Colonic mucosa (tissue), 4 donors: Measurements from ENCODE around the gene FAAP20. TPM values are rescaled to one million over a fixed set of nuclear protein-coding genes. Genes with fewer than 3 reads are reported as not detected.

Experiments
- DNase-seq: peaks from one replicate; pipeline ENCODE4 v3.0.0-alpha.2; 2020
- H3K27ac ChIP-seq: fragments of 200-600 bp; one replicate; pipeline ENCODE4 v1.8.0; 2021
- H3K27me3 ChIP-seq: fragments of 200-600 bp; one replicate; pipeline ENCODE4 v1.8.0; 2021
- H3K36me3 ChIP-seq: fragments of 200-600 bp; one replicate; pipeline ENCODE4 v1.8.0; 2021
- H3K4me1 ChIP-seq: fragments of 200-600 bp; one replicate; pipeline ENCODE4 v1.8.0; 2021; ENCODE audit warnings: mild to moderate bottlenecking
- H3K4me3 ChIP-seq: fragments of 200-600 bp; one replicate; pipeline ENCODE4 v1.8.0; 2021
- H3K9ac ChIP-seq, 2 donors: one replicate each; pipeline ENCODE4 v1.7.0; 2013; ENCODE audit warnings: control low read depth in 2 of 2, low read depth in 2 of 2, low read length in 2 of 2
- H3K9me3 ChIP-seq: fragments of 200-600 bp; one replicate; pipeline ENCODE4 v1.8.0; 2021
- intact Hi-C: fragments of 100-400 bp; cut with DNase I; formaldehyde crosslinking; loops from one replicate; pipeline ENCODE4 v1.14.1; 2022
- total RNA-seq, 2 donors: library from RNA; stranded (reverse); fragmentation: NEBNext Ultra II Directional in 1 of 2; extraction: Animal tissue kit (Norgen Biotek cat#: 25700) in 1 of 2; gene quantifications; one replicate each; pipeline ENCODE4 v1.2.1, GENCODE V29; 2021
- TF ChIP-seq, protein P1 (sequence below): fragments of 200-600 bp; IDR thresholded peaks from one replicate; pipeline ENCODE4 v1.8.0; 2022; ENCODE audit warnings: antibody characterized with exemption, mild to moderate bottlenecking
- donor health status: healthy.
- donor health status: DM: no; HTN: no; CAD: no.
- donor health status: DM: no; HTN: no; CAD: no.

The FAAP20 gene
- total RNA-seq, 2 donors from 2014 or later, result 29.9 to 53.7 TPM

DNA sequence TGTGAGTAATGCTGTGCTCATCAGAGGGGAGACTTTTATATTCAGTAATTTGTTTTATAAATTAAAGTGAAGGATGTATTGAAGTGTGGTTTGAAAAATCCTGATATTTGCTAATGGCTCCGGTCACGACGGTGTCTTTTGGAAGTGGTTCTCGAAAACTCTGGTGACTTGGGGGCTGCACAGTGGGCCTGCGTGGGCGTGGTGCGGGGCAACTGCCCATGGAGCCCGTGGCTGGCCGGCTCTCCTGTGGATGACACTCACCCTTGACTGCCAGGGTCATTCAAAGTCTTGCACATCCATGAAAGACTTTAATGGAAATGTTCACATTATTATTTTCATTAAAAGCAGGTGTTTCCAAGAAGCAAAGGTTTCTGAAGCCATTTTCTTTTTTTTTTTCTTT is 7.7 kb downstream of the FAAP20 start:
- Histone ChIP-seq H3K9ac (no peak overlapping the region), H3K9me3 (no peaks in the 10 kb centered on the region), H3K27me3 (no peaks in the 10 kb centered on the region), H3K4me3 (no peak overlapping the region), H3K4me1 (peaks cover 12% of the 10 kb centered on the region), H3K36me3 (no peaks in the 10 kb centered on the region), H3K27ac (no peak overlapping the region)
- TF ChIP-seq, protein P1, sequence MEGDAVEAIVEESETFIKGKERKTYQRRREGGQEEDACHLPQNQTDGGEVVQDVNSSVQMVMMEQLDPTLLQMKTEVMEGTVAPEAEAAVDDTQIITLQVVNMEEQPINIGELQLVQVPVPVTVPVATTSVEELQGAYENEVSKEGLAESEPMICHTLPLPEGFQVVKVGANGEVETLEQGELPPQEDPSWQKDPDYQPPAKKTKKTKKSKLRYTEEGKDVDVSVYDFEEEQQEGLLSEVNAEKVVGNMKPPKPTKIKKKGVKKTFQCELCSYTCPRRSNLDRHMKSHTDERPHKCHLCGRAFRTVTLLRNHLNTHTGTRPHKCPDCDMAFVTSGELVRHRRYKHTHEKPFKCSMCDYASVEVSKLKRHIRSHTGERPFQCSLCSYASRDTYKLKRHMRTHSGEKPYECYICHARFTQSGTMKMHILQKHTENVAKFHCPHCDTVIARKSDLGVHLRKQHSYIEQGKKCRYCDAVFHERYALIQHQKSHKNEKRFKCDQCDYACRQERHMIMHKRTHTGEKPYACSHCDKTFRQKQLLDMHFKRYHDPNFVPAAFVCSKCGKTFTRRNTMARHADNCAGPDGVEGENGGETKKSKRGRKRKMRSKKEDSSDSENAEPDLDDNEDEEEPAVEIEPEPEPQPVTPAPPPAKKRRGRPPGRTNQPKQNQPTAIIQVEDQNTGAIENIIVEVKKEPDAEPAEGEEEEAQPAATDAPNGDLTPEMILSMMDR, result no peak
- intact Hi-C loops, result no loop called here
- no peak for DNase-seq

- Histone ChIP-seq H3K27me3 (no peaks in the 10 kb centered on the region), H3K9ac (no peak overlapping the region), H3K9me3 (no peaks in the 10 kb centered on the region), H3K4me3 (no peak overlapping the region), H3K27ac (no peak overlapping the region), H3K4me1 (peaks cover 12% of the 10 kb centered on the region), H3K36me3 (no peaks in the 10 kb centered on the region)
- DNase-seq, result no peak
- TF ChIP-seq, protein P1, result no peak
- intact Hi-C loops, result no loop called here
Observed at GRCh38 chr1:2185880-2186855, 8.4 kb downstream of the FAAP20 start.

GRCh38 chr1:2184934-2185333 is 9.6 kb downstream of the FAAP20 start:
- Histone ChIP-seq H3K27me3 (no peaks in the 10 kb centered on the region), H3K9me3 (no peaks in the 10 kb centered on the region), H3K9ac (no peak overlapping the region), H3K4me3 (no peak overlapping the region), H3K4me1 (peaks cover under 1% of the 10 kb centered on the region), H3K36me3 (no peaks in the 10 kb centered on the region), H3K27ac (no peak overlapping the region)
- intact Hi-C loops, result no loop called here
- no peak for DNase-seq
- TF ChIP-seq, protein P1, result no peak

DNA sequence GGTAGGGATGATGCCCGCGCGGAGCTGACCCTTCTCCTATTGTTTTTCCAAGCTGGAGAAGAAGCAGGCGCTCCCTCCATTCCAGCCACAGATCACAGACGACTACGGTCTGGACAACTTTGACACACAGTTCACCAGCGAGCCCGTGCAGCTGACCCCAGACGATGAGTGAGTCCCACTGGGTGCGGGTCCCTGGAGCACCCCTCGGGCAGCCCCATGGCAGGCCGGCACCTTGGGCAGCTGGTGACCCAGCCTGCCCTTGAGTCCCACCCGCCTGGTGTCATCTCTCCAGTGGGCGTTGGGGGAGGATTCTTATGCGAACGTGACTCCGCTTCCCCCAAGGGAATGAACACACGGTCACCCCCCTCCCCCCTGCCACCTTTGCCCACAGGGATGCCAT is 10.0 kb downstream of the FAAP20 start:
- H3K9me3 ChIP-seq, result no peaks in the 10 kb centered on the region
- H3K27me3 ChIP-seq, result no peaks in the 10 kb centered on the region
- H3K27ac ChIP-seq, result no peak overlapping the region
- H3K4me1 ChIP-seq, result no peaks in the 10 kb centered on the region
- no peaks in the 10 kb centered on the region for H3K36me3 ChIP-seq
- DNase-seq, result no peak
- intact Hi-C loops, result no loop called here
- no peak overlapping the region for H3K9ac ChIP-seq
- H3K4me3 ChIP-seq, result no peak overlapping the region
- TF ChIP-seq, protein P1, result no peak

DNA sequence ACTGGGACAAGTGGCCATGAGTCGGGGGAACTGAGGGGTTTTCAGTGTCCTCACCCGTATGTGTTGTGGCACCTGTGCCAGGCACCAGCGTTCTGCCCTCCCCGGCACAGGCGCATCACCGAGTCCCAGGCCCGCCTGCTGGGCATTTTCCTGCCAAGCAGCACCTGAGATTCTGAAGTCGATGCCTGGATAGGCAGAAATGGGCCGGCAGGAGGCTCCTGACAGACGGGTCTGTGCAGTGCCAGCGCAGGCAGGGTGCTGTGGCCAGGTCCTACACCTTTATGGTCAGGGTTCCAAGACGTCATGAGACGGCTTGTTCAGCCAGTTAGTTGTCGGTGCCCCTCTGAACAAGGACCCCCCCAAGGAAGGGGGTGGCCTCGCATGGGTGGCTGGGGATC is 10.6 kb downstream of the FAAP20 start:
- no peak overlapping the region for H3K4me3 ChIP-seq
- H3K27me3 ChIP-seq, result no peaks in the 10 kb centered on the region
- no peaks in the 10 kb centered on the region for H3K36me3 ChIP-seq
- no peak overlapping the region for H3K9ac ChIP-seq
- no peaks in the 10 kb centered on the region for H3K4me1 ChIP-seq
- H3K9me3 ChIP-seq, result no peaks in the 10 kb centered on the region
- no peak overlapping the region for H3K27ac ChIP-seq
- intact Hi-C loops, result no loop called here
- DNase-seq, result no peak
- TF ChIP-seq, protein P1, result no peak
